HG03342 (cell line): ENCODE data around the gene SLC7A10.

Experiments used
- ATAC-seq: cut with Tn5 transposase; IDR thresholded peaks from one replicate; pipeline ENCODE4 v1.9.1; 2021; ENCODE audit warnings: mild to moderate bottlenecking, moderate library complexity; ENCODE audit not compliant: unreplicated experiment

Gene SLC7A10

GRCh38 chr19:33255781-33256180 is 30.1 kb upstream of the SLC7A10 start:
- no peak for ATAC-seq

GRCh38 chr19:33254245-33254824 is 28.7 kb upstream of the SLC7A10 start:
- no peak for ATAC-seq

- no peak for ATAC-seq
Measured at GRCh38 chr19:33252971-33253370, 27.3 kb upstream of the SLC7A10 start.

GRCh38 chr19:33252418-33252962 is 26.8 kb upstream of the SLC7A10 start:
- ATAC-seq = no peak

- no peak for ATAC-seq
Measured at GRCh38 chr19:33251526-33252090, 26.0 kb upstream of the SLC7A10 start.

GRCh38 chr19:33251076-33251475 is 25.4 kb upstream of the SLC7A10 start:
- no peak for ATAC-seq

- ATAC-seq = no peak
Measured at GRCh38 chr19:33250500-33250899, 24.9 kb upstream of the SLC7A10 start.

GRCh38 chr19:33249740-33250366 is 24.2 kb upstream of the SLC7A10 start:
- no peak for ATAC-seq

- no peak for ATAC-seq
Measured at GRCh38 chr19:33248954-33249613, 23.4 kb upstream of the SLC7A10 start.

GRCh38 chr19:33248553-33248953 is 22.9 kb upstream of the SLC7A10 start:
- no peak for ATAC-seq

GRCh38 chr19:33248104-33248503 is 22.5 kb upstream of the SLC7A10 start:
- ATAC-seq = no peak

- no peak for ATAC-seq
Measured at GRCh38 chr19:33247441-33247819, 21.8 kb upstream of the SLC7A10 start.

- no peak for ATAC-seq
Measured at GRCh38 chr19:33246709-33247440, 21.2 kb upstream of the SLC7A10 start.

- no peak for ATAC-seq
Measured at GRCh38 chr19:33245948-33246708, 20.5 kb upstream of the SLC7A10 start.

- ATAC-seq = no peak
Measured at GRCh38 chr19:33242911-33243310, 17.3 kb upstream of the SLC7A10 start.

- no peak for ATAC-seq
Measured at GRCh38 chr19:33242131-33242530, 16.5 kb upstream of the SLC7A10 start.

GRCh38 chr19:33241530-33242101 is 16.0 kb upstream of the SLC7A10 start:
- ATAC-seq = no peak

GRCh38 chr19:33241091-33241529 is 15.5 kb upstream of the SLC7A10 start:
- ATAC-seq = no peak

GRCh38 chr19:33240181-33240771 is 14.6 kb upstream of the SLC7A10 start:
- ATAC-seq = no peak
